ENCODE measurements around the gene IL12RB2. TPM values are rescaled to one million over a fixed set of nuclear protein-coding genes. Genes with fewer than 3 reads are reported as not detected.

IL12RB2 gene
- total and polyA plus RNA-seq, 2 experiments from 2014 or later = 0.12 TPM; not detected in 1

DNA sequence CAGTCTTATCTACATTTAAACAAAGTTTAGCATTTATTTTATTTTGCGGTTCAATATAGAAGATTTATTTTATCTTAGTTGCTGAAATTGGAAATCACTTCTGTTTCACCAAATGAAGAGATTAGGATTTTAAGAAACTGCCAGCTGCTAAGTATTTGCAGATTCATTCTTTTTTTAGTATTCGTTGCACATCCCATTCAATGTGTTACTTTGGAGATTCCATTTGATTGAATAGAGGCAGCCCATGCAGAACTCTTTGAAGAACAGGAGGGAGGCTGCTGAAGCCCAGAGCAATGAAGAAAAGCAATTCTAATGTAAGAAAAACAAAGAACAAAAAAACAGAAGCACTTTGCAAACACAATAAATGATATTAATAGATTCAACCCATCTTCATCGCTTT lies 38.6 kb upstream of the IL12RB2 start:
- DNase-seq (ENCODE audit: low read depth in 1 of 2, low spot score in 1 of 2) = no peak
- Histone ChIP-seq H3K4me1 (ENCODE audit: low read depth) (no peaks in the 10 kb centered on the region), H3K27me3 (peaks cover 4% of the 10 kb centered on the region), H3K27ac (no peak overlapping the region), H3K9me3 (ENCODE audit: low read depth) (no peaks in the 10 kb centered on the region), H3K36me3 (no peaks in the 10 kb centered on the region), H3K4me3 (no peak overlapping the region)
- TF ChIP-seq, protein P1, sequence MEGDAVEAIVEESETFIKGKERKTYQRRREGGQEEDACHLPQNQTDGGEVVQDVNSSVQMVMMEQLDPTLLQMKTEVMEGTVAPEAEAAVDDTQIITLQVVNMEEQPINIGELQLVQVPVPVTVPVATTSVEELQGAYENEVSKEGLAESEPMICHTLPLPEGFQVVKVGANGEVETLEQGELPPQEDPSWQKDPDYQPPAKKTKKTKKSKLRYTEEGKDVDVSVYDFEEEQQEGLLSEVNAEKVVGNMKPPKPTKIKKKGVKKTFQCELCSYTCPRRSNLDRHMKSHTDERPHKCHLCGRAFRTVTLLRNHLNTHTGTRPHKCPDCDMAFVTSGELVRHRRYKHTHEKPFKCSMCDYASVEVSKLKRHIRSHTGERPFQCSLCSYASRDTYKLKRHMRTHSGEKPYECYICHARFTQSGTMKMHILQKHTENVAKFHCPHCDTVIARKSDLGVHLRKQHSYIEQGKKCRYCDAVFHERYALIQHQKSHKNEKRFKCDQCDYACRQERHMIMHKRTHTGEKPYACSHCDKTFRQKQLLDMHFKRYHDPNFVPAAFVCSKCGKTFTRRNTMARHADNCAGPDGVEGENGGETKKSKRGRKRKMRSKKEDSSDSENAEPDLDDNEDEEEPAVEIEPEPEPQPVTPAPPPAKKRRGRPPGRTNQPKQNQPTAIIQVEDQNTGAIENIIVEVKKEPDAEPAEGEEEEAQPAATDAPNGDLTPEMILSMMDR (IDR thresholded peaks at IDR 0.05; ENCODE audit: low read depth, low read length) = no peak

DNA sequence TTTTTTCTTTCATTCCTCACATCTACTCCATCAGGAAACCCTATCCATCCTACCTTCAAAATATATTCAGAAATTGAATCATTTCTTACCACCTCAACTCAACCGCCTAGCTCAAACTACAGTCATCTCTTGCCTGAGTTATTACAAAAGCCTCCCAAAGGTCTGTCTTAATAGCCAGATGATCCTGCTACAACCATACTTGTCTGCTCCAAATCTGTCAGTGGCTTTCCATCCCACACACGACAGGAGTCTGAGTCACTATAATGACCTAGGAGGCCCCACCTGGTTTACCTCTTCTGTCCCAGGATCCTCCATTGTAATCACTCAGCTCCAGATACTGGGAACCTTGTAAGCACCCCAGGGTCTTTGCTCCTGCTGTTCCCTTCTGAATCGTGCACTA lies 37.1 kb upstream of the IL12RB2 start:
- Histone ChIP-seq H3K27ac (no peak overlapping the region), H3K4me3 (no peak overlapping the region), H3K9me3 (ENCODE audit: low read depth) (no peaks in the 10 kb centered on the region), H3K27me3 (peaks cover 4% of the 10 kb centered on the region), H3K36me3 (no peaks in the 10 kb centered on the region), H3K4me1 (ENCODE audit: low read depth) (no peaks in the 10 kb centered on the region)
- DNase-seq (ENCODE audit: low read depth in 1 of 2, low spot score in 1 of 2) = no peak
- TF ChIP-seq, protein P1 (IDR thresholded peaks at IDR 0.05; ENCODE audit: low read depth, low read length) = no peak

DNA sequence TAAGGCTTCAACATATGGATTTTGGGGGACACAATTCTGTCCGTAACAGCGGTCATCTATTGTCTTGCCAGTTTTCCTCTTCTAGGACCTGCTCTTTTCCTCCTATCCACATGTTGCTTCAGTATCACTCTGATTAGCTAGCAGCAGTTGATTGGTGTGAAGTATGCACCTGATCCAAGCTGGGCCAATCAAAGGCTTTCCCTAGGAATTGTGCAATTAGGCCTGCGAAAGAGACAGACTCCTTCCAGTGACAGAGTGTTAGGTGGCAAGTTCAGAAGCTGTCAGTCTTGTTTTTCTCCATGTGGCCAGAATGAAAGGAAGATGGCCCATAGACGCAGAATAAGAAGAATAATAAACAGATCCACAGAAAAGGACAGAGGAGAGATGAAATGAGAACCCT lies 34.1 kb upstream of the IL12RB2 start:
- TF ChIP-seq, protein P1 (IDR thresholded peaks at IDR 0.05; ENCODE audit: low read depth, low read length) = no peak
- peaks cover 4% of the 10 kb centered on the region for H3K27me3 ChIP-seq

DNA sequence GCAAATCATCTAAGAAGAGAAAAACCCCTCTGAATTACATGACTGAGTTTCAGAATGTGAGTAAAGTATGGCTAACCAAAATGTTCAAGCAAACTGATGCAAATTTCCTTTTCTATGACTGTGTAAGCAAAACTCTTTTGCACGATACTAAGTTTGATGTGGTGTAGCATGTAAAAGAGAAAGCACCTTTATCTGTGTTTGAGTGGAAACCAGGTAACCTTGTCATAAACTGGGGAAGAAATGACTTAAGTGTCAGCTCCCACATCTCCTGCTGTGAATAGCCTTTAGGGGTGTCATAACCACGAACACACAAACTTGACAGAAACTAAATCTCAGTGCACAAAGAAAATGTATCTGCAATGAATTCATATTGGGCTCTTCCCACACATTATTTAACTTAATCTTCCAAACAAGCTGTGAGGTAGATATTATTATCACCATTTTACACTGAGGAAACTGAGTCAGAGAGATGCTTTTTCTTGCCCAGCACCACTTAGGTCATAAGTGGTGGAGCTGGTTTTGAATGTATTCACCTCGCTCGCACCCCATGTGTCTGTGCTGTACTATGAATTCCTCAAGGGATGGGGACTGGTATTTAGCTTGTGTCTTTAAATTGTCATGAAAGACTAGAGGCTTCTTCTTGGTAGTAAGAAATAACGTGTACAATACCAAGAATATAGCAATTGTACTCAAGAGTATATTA lies 32.9 kb upstream of the IL12RB2 start:
- TF ChIP-seq, protein P1 (IDR thresholded peaks at IDR 0.05; ENCODE audit: low read depth, low read length) = no peak
- no peak overlapping the region for H3K27ac ChIP-seq
- peaks cover 4% of the 10 kb centered on the region for H3K27me3 ChIP-seq
- no peaks in the 10 kb centered on the region for H3K9me3 ChIP-seq (ENCODE audit: low read depth)
- no peak overlapping the region for H3K4me3 ChIP-seq
- no peaks in the 10 kb centered on the region for H3K4me1 ChIP-seq (ENCODE audit: low read depth)
- no peaks in the 10 kb centered on the region for H3K36me3 ChIP-seq
- no peak for DNase-seq (ENCODE audit: low read depth in 1 of 2, low spot score in 1 of 2)

More for the DNA sequence above, 34.1 kb upstream of the IL12RB2 start:
- no peaks in the 10 kb centered on the region for H3K9me3 ChIP-seq (ENCODE audit: low read depth)
- no peak overlapping the region for H3K27ac ChIP-seq
- no peaks in the 10 kb centered on the region for H3K36me3 ChIP-seq
- no peaks in the 10 kb centered on the region for H3K4me1 ChIP-seq (ENCODE audit: low read depth)
- DNase-seq (ENCODE audit: low read depth in 1 of 2, low spot score in 1 of 2) = no peak
- no peak overlapping the region for H3K4me3 ChIP-seq

DNA sequence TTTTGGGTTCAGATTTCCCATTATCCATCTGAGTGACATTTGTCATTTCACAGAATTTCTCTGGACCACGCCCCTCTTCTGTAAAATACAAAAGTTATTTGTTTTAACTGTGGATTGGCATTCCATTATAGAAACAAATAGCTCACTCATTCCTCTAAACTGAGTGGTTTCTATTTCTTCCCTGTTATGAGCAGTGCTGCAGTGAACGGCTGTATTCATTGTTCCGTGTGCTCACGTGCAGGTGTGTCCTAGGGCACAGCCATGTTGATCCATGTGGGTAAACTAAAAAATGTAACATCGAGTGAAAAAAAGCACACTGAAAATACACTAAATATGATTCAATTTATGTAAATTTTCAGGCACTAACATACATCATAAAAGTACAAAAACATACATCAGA lies 27.0 kb upstream of the IL12RB2 start:
- Histone ChIP-seq H3K9me3 (ENCODE audit: low read depth) (no peaks in the 10 kb centered on the region), H3K4me3 (no peak overlapping the region), H3K27ac (no peak overlapping the region), H3K4me1 (ENCODE audit: low read depth) (no peaks in the 10 kb centered on the region), H3K27me3 (no peaks in the 10 kb centered on the region), H3K36me3 (no peaks in the 10 kb centered on the region)
- TF ChIP-seq, protein P1 (IDR thresholded peaks at IDR 0.05; ENCODE audit: low read depth, low read length) = no peak
- no peak for DNase-seq (ENCODE audit: low read depth in 1 of 2, low spot score in 1 of 2)
